Loucy (cell line): ENCODE results near the gene CTSA.

ENCODE experiments used
- H2AFZ ChIP-seq: fragments of 200-600 bp; sonication (generic); 2 replicates; pipeline ENCODE4 v1.6.0; 2016; ENCODE audit warnings: antibody characterized with exemption, mild to moderate bottlenecking, low read length, moderate library complexity
- H3F3A ChIP-seq: fragments of 200-600 bp; 2 replicates; pipeline ENCODE4 v1.6.0; 2016; ENCODE audit warnings: antibody characterized with exemption, low read depth, mild to moderate bottlenecking
- H3K27me3 ChIP-seq: fragments of 200-600 bp; sonication (generic); 2 replicates; pipeline ENCODE4 v1.6.1; 2014; ENCODE audit warnings: low read length, mild to moderate bottlenecking; ENCODE audit not compliant: insufficient read depth, poor library complexity, severe bottlenecking
- H3K36me3 ChIP-seq: fragments of 200-600 bp; sonication (generic); 2 replicates; pipeline ENCODE4 v1.6.1; 2016; ENCODE audit warnings: low read length; ENCODE audit not compliant: insufficient read depth
- H3K4me1 ChIP-seq: fragments of 200-600 bp; sonication (generic); 2 replicates; pipeline ENCODE4 v1.5.1; 2014; ENCODE audit warnings: low read length, mild to moderate bottlenecking; ENCODE audit not compliant: insufficient read depth, poor library complexity, severe bottlenecking
- H3K4me2 ChIP-seq: fragments of 200-600 bp; sonication (generic); 2 replicates; pipeline ENCODE4 v1.6.0; 2014; ENCODE audit warnings: antibody characterized with exemption, low read length, low read depth, mild to moderate bottlenecking; ENCODE audit not compliant: poor library complexity, severe bottlenecking
- H3K4me3 ChIP-seq: fragments of 200-600 bp; sonication (generic); 2 replicates; pipeline ENCODE4 v1.5.1; 2014; ENCODE audit warnings: low read length, mild to moderate bottlenecking, mixed read lengths; ENCODE audit not compliant: poor library complexity, severe bottlenecking
- H3K79me2 ChIP-seq: fragments of 200-600 bp; sonication (generic); 2 replicates; pipeline ENCODE4 v1.6.1; 2014; ENCODE audit warnings: low read length; ENCODE audit not compliant: insufficient read depth
- H3K9ac ChIP-seq: fragments of 200-600 bp; sonication (generic); 2 replicates; pipeline ENCODE4 v1.6.0; 2014; ENCODE audit warnings: mild to moderate bottlenecking, low read depth, low read length, moderate library complexity; ENCODE audit not compliant: poor library complexity, severe bottlenecking
- H3K9me2 ChIP-seq: fragments of 200-600 bp; sonication (generic); replicated peaks from 2 replicates; pipeline ENCODE4 v1.6.1; 2016; ENCODE audit warnings: low read depth, low read length, mixed read lengths
- H3K9me3 ChIP-seq: fragments of 200-600 bp; sonication (generic); 2 replicates; pipeline ENCODE4 v1.6.1; 2014; ENCODE audit warnings: mild to moderate bottlenecking, antibody characterized with exemption, low read length, low read depth; ENCODE audit not compliant: insufficient read depth
- H4K20me1 ChIP-seq: fragments of 200-600 bp; sonication (generic); 2 replicates; pipeline ENCODE4 v1.6.0; 2014; ENCODE audit warnings: antibody characterized with exemption, low read length, mild to moderate bottlenecking; ENCODE audit not compliant: insufficient read depth, poor library complexity, severe bottlenecking
- CTCF ChIP-seq: fragments of 200-600 bp; sonication (generic); conservative IDR thresholded peaks from 2 replicates; pipeline ENCODE4 v1.5.1; 2014; ENCODE audit warnings: mild to moderate bottlenecking, antibody characterized with exemption, low read length
- EZH2phosphoT487 ChIP-seq: fragments of 200-600 bp; IDR thresholded peaks from 2 replicates; pipeline ENCODE4 v1.6.1; 2018; ENCODE audit warnings: antibody characterized with exemption, mild to moderate bottlenecking, moderate library complexity, borderline replicate concordance

CTSA gene

GRCh38 chr20:45888681-45889080, 2.5 kb upstream of the CTSA start:
- no peak overlapping the region for H3K9ac ChIP-seq
- H2AFZ ChIP-seq: no peak overlapping the region
- no peaks in the 10 kb centered on the region for H3K9me2 ChIP-seq
- H3F3A ChIP-seq: peaks cover 3% of the 10 kb centered on the region; the same call in 1 of the 2 replicates
- TF ChIP-seq EZH2phosphoT487: no peak
- H3K36me3 ChIP-seq: peaks cover 2% of the 10 kb centered on the region; the same call in 1 of the 2 replicates
- H4K20me1 ChIP-seq: peaks cover 4% of the 10 kb centered on the region
- peaks cover 37% of the 10 kb centered on the region for H3K4me1 ChIP-seq
- H3K79me2 ChIP-seq: peaks cover 13% of the 10 kb centered on the region; the same call in 1 of the 2 replicates
- H3K4me3 ChIP-seq: no peak overlapping the region
- H3K9me3 ChIP-seq: no peaks in the 10 kb centered on the region
- no peak overlapping the region for H3K4me2 ChIP-seq
- no peaks in the 10 kb centered on the region for H3K27me3 ChIP-seq

- Histone ChIP-seq H3K36me3 (no peaks in the 10 kb centered on the region), H3K4me2 (peak overlapping the region; percentile 84), H3F3A (0 out of 2 replicates have a peak, but pooled peaks cover under 1% of the 10 kb centered on the region), H3K4me1 (peaks cover 25% of the 10 kb centered on the region), H3K79me2 (0 out of 2 replicates have a peak, but pooled peaks cover 6% of the 10 kb centered on the region), H3K9me2 (no peaks in the 10 kb centered on the region), H3K4me3 (peak overlapping the region; percentile 81), H4K20me1 (peaks cover 1% of the 10 kb centered on the region), H3K9me3 (no peaks in the 10 kb centered on the region), H3K9ac (peak overlapping the region; percentile 72), H2AFZ (peak overlapping the region; percentile 96), H3K27me3 (no peaks in the 10 kb centered on the region)
- TF ChIP-seq EZH2phosphoT487 (no peak), CTCF (no peak)
These were observed 804 bp upstream of the CTSA start for GRCh38 chr20:45890077-45890984.

- no peaks in the 10 kb centered on the region for H3K36me3 ChIP-seq
- no peaks in the 10 kb centered on the region for H3K27me3 ChIP-seq
- H3K4me2 ChIP-seq: peak overlapping the region; percentile 84
- no peaks in the 10 kb centered on the region for H3K9me3 ChIP-seq
- H3K9ac ChIP-seq: peak overlapping the region; percentile 72
- H3K4me1 ChIP-seq: peaks cover 15% of the 10 kb centered on the region
- H3F3A ChIP-seq: no peaks in the 10 kb centered on the region
- no peaks in the 10 kb centered on the region for H3K9me2 ChIP-seq
- no peak for TF ChIP-seq EZH2phosphoT487
- 0 out of 2 replicates have a peak, but pooled peaks have one; percentile 11 for TF ChIP-seq CTCF
- 0 out of 2 replicates have a peak, but pooled peaks cover 4% of the 10 kb centered on the region for H3K79me2 ChIP-seq
- peak overlapping the region; percentile 81 for H3K4me3 ChIP-seq
- H2AFZ ChIP-seq: no peak overlapping the region
- no peaks in the 10 kb centered on the region for H4K20me1 ChIP-seq
These were observed 1.1 kb downstream of the CTSA start for GRCh38 chr20:45892049-45892825.
